Skin epidermis (tissue), 12 donors: ENCODE measurements around the gene TBC1D2B.

Source experiments
- H3K27ac ChIP-seq, 21 experiments: fragments of 200-600 bp; sonication (generic) in 11 of 21; one replicate each; pipeline ENCODE4 v1.5.0; 2020; ENCODE audit warnings: mild to moderate bottlenecking in 3 of 21, inconsistent platforms in 2 of 21, moderate library complexity in 2 of 21
- H3K4me3 ChIP-seq, 7 experiments: fragments of 200-600 bp; sonication (generic) in 2 of 7; one replicate each; pipeline ENCODE4 v1.5.0; 2020; ENCODE audit warnings: inconsistent platforms in 2 of 7, mild to moderate bottlenecking in 2 of 7, moderate library complexity in 1 of 7

Gene TBC1D2B

DNA sequence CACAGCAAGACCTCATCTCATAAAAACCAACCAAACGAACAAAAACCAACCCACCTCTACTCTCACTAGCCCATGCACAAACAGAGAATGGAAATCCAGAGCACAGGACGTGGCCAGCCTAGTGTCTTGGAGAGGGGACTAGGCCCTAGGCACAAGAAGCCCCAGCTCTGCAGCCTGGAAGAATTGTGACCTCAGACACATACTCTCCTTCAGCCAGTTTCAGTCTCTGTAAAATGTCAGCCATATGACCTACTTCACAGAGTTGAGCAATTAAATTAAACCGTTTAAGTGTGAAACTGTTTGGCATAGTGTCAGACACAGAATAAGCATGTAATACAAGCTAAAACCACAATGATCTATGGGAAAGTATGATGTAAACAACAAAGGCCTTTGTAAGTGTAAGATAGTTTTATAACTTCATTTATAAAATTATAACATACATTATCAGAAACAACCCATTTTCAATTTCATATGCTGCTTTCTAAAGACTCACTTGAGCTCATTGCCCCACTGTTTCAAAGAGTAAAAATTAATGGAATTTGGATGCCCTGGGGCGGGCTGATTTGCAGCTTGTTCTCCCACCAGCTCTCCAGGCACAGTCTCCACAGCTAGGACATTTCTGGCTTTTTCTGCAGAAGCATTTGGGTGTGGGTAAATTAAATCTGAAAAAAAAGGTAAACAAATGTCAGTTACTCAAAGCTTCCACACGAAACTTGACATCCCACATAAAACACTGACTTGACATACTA is 32.9 kb downstream of the TBC1D2B start:
- H3K4me3 ChIP-seq, result no peak overlapping the region
- peak overlapping the region in 11 of 21 experiments; percentile 26 to 95 (median 44) for H3K27ac ChIP-seq

- peak overlapping the region in 5 of 21 experiments; percentile 4 to 46 (median 31) for H3K27ac ChIP-seq
Observed at GRCh38 chr15:78041946-78042345, 35.6 kb downstream of the TBC1D2B start.

DNA sequence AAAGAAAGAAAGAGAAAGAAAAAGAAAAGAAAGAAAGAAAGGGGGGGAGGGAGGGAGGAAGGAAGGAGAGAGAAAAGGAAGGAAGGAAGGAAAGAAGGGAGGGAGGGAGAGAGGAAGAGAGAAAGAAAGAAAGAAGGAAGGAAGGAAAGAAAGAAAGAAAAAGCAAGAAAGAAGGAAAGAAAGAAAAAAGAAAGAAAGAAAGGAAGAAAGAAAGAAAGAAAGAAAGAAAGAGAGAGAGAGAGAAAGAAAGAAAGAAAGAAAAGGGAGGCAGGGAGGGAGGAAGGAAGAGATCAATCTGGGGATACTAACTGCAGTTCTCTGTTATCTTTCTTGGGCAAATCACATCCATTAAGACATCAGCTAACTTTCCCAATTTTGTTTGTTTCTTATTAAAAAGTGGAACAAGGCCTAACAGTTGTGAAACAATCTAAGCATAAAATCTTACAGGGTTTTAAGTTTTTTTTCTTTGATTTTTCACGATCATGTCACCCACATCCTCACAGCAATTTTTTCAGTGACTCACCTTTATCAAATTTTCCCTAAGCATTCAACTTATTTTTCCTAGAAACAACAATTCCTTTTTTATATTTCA is 36.8 kb downstream of the TBC1D2B start:
- Histone ChIP-seq H3K4me3 (no peak overlapping the region), H3K27ac (peak overlapping the region in 5 of 21 experiments; percentile 5 to 91 (median 41))

More at GRCh38 chr15:78041946-78042345, 35.6 kb downstream of the TBC1D2B start:
- H3K4me3 ChIP-seq, result no peak overlapping the region

DNA sequence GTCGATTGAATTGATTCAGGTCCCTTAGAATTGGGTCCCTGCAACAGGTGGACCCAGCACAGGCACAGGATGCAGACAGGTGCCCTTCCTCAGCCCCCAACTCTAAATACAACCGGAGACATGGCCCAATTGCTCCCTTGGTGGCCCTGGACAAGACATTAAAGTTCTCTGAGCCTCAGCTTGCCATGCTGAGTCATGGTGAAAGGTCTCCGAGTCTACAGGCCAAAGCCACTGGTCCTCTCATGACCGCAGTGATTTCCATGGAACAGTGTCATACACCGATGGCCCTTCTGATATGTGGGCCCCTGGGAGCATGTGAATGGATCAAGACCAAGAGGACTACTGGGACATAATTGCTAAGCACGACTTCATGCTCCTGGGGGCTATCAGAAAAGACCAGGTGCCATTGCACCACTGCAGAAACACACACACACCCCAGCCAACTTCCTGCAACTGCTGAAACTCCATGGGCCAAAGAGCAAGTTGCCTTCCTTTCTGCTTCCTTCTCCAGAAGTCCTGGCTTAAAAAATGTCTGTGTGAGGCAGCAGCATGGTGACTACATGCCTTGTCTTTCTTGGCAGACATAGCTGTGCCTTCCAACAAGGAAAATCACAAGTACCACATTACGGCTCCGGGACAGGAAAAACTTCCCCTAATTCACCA is 38.8 kb downstream of the TBC1D2B start:
- Histone ChIP-seq H3K27ac (peak overlapping the region in 17 of 21 experiments; percentile 3 to 91 (median 57)), H3K4me3 (no peak overlapping the region)

- Histone ChIP-seq H3K4me3 (no peak overlapping the region), H3K27ac (peak overlapping the region in 17 of 21 experiments; percentile 3 to 91 (median 54))
Observed at GRCh38 chr15:78037779-78038305, 39.7 kb downstream of the TBC1D2B start.

GRCh38 chr15:78037328-78037727 is 40.2 kb downstream of the TBC1D2B start:
- H3K4me3 ChIP-seq, result no peak overlapping the region
- H3K27ac ChIP-seq, result peak overlapping the region in 13 of 21 experiments; percentile 1 to 91 (median 57)

- peak overlapping the region in 17 of 21 experiments; percentile 28 to 91 (median 64) for H3K27ac ChIP-seq
- no peak overlapping the region for H3K4me3 ChIP-seq
Observed at GRCh38 chr15:78035861-78036476, 41.5 kb downstream of the TBC1D2B start.

- Histone ChIP-seq H3K27ac (peak overlapping the region in 18 of 21 experiments; percentile 34 to 91 (median 63)), H3K4me3 (no peak overlapping the region)
Observed at GRCh38 chr15:78035321-78035751, 42.2 kb downstream of the TBC1D2B start.

GRCh38 chr15:78034495-78035191 is 42.9 kb downstream of the TBC1D2B start:
- Histone ChIP-seq H3K27ac (peak overlapping the region in 20 of 21 experiments; percentile 24 to 91 (median 64)), H3K4me3 (no peak overlapping the region)

GRCh38 chr15:78033864-78034263 is 43.6 kb downstream of the TBC1D2B start:
- Histone ChIP-seq H3K27ac (peak overlapping the region in 17 of 21 experiments; percentile 16 to 91 (median 65)), H3K4me3 (no peak overlapping the region)

- no peak overlapping the region for H3K4me3 ChIP-seq
- peak overlapping the region in 6 of 21 experiments; percentile 26 to 91 (median 43) for H3K27ac ChIP-seq
Observed at GRCh38 chr15:78032671-78033070, 44.8 kb downstream of the TBC1D2B start.

DNA sequence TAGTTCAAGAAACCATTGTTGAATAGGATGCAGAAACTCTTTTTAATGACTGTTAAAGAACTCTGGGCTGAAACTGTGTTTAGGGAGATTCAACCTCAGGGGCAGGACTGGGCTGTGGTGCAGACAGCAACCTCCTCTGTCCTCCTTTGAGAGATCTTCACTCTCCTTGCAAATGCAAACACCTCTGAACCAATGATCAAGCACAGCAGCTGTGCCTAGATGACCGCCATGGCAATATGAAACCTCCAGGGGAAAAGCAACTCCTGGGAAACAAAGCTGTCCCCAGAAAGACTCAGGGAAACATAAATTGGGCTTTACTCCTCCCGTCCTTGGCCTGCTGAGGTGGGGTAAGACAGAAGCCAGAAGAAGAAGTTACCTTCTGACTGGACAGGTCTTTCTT is 52.6 kb downstream of the TBC1D2B start:
- H3K27ac ChIP-seq, result peak overlapping the region in 10 of 21 experiments; percentile 9 to 64 (median 35)

GRCh38 chr15:78024519-78024870 is 53.0 kb downstream of the TBC1D2B start:
- no peak overlapping the region for H3K4me3 ChIP-seq
- H3K27ac ChIP-seq, result peak overlapping the region in 13 of 21 experiments; percentile 10 to 72 (median 26)

More for the DNA sequence above, 52.6 kb downstream of the TBC1D2B start:
- no peak overlapping the region for H3K4me3 ChIP-seq

DNA sequence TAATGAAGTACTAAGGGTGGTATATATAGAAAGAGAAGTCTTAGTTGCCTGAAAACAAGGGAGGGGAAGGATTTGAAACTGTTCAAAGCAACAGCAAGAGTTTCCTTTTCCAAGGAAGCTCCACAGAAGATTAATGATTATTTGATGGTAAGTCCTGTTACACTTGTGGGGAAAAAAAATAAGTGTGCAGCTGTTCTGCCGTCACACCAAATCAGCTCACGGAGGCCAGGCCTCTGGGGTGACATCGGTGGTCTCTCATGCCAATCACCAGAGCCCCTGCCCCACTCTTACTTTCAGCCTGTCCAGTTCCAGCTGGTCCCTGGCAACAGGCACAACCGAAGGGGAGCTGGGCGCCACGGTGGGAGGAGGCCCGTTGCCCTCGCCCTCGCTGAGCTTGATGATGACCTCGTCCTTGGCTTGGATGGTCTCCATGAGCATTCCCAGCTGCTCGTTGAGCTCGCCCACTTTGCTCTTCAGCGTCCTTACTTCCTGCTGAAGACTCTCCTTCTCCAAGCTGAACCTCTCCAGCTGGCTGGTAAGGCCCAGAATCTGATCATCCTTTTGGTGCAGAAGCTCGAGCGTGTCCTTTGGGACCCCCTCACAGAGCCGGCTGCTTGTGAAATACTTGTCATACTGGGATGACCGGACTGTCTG is 53.5 kb downstream of the TBC1D2B start:
- Histone ChIP-seq H3K27ac (peak overlapping the region in 15 of 21 experiments; percentile 10 to 72 (median 26)), H3K4me3 (no peak overlapping the region)

- peak overlapping the region in 9 of 21 experiments; percentile 9 to 50 (median 20) for H3K27ac ChIP-seq
- H3K4me3 ChIP-seq, result no peak overlapping the region
Observed at GRCh38 chr15:78023081-78023665, 54.3 kb downstream of the TBC1D2B start.

DNA sequence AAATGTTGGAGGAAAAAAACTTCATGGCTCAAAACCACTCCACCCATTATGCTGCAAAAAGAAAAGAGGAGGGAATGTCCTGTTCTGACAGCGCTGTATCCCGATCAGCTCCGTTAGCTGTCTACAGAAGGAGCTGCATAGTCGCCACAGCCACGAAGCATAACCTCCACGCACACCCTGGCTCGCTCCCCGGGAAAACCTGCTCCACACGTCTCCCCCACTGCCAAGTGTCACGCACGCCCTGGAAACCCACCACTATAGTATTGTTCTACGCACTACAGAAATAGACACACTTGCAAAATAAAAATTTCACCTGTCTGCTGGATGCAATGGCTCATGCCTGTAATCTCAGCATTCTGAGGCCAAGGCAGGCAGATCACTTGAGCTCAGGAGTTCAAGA is 55.8 kb downstream of the TBC1D2B start:
- no peak overlapping the region for H3K27ac ChIP-seq
- H3K4me3 ChIP-seq, result no peak overlapping the region

DNA sequence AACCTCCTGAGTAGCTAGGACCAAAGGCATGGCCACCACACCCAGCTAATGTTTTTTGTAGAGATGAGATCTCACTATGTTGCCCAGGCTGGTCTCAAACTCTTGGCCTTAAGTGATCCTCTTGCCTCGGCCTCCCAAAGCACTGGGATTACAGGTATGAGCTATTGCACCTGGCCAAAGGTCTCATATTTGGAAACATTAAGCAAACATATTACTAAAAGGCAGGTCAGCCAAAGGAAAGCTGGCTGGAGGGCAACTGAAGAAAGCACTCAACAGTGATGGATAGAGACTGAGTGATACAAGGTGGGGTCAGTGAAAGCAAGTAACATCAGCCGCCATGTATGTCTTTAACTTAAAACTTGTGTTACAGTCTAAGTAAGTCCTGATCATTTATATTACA is 57.5 kb downstream of the TBC1D2B start:
- H3K27ac ChIP-seq, result no peak overlapping the region
- no peak overlapping the region for H3K4me3 ChIP-seq
